Lung microvascular endothelial cell (primary cell): ENCODE results near the gene PI16. TPM values are rescaled to one million over a fixed set of nuclear protein-coding genes. Genes with fewer than 3 reads are reported as not detected.

ENCODE experiments used
- DNase-seq, 2 donors: peaks; one replicate each; pipeline versions ENCODE4 v3.0.0 to v3.0.0-alpha.2; 2010; ENCODE audit warnings: low read depth in 2 of 2
- total RNA-seq: library from RNA; depleted of rRNA; stranded (reverse); fragments of >200 nt; gene quantifications from 2 replicates; pipeline ENCODE4 v1.2.1, GENCODE V29; 2014

Gene PI16, protein sequence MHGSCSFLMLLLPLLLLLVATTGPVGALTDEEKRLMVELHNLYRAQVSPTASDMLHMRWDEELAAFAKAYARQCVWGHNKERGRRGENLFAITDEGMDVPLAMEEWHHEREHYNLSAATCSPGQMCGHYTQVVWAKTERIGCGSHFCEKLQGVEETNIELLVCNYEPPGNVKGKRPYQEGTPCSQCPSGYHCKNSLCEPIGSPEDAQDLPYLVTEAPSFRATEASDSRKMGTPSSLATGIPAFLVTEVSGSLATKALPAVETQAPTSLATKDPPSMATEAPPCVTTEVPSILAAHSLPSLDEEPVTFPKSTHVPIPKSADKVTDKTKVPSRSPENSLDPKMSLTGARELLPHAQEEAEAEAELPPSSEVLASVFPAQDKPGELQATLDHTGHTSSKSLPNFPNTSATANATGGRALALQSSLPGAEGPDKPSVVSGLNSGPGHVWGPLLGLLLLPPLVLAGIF
- total RNA-seq: 0.22 TPM in 1 of 2 replicates, not detected in the other

DNA sequence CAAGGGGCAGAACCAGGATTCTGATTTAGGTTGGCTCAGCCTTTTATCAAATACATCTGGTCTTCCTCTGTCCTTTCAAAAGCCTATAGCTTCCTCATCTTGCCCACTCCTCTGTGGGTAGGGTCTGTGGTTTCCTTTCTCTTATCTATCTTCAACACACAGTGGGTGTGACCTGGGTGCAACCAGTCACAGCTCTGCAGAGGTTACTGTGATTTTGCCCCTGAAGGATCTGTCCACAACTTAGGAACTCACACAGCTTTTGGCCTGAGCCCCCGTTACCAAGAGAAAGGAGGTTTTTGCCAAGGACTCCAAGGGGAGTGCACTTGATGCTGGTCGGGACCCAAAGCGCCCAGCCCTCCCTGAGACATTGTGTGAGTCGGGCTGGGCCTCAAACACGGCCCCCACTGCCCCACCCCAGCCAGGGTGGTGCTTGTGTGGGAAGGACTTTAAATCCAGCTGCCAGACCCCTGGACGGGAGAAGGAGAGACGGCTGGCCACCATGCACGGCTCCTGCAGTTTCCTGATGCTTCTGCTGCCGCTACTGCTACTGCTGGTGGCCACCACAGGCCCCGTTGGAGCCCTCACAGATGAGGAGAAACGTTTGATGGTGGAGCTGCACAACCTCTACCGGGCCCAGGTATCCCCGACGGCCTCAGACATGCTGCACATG, at the start of gene PI16:
Gene PI16, plus strand, starts transcription at position 477 of the 670 bp plus-strand sequence. Its CDS starts 23 bp downstream, at position 500.
- DNase-seq: no peak

DNA sequence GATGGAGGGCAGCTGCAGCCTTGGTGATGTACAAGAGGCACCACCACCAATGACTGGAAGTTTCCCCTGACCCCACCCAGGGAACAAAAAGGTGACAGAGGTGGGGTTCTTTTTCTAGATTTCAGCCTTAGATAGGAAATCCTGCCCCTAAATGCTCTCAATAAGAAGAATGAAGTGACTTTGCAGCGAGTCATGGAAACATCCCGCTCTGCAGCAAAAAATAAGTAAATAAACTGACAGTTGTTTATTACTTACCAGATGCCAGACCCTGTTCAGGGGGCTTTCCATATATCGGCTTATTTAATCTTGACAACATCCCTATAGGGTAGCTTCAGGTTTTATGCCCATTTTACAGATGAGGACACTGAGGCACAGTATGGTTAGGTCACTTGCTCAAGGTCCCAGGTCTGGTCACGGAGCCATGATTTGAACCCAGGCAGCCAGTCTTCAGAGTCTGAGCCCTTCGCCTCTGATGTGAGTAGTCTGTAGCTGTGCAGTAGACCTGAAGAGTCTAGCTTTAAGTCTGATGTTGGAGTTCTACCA, 49.6 kb upstream of the PI16 start:
- no peak for DNase-seq

DNA sequence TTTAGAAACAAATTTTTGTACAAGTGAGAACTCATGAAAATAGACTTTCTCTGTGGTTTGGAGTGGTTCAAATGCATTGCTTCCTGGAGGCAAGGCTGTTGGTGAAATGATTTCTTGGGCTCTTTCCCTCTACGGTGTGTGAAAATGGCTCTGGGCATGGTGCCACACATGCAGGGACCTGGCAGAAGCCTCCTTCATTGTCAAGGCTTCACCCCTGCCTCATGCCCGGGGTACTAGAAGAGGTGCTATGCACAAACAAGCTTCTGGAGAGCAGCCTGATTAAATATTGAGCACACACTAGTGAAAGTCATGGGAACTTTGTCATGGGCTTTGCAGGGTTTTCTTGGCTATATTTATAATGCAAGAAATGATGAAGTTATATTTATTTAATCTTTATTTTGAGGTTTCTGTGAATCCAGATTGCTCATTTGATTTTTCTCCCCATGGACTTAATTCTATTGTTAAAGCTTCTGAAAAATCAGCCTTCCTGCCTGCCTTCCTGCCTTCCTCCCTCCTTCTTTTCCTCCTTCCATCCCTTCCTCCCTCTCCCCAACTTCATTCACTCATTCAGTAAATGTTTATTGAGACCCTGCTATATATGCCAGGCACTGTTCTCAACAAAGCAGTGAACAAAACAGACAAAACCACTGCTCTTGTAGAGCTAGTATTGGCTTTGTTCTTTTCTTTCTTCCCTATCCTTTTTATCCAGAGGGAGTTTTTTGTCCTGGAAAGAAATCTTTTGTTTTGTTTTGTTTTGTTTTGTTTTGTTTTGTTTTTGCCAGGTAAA, 47.8 kb upstream of the PI16 start:
- peak; percentile 16 to 51 for DNase-seq

DNA sequence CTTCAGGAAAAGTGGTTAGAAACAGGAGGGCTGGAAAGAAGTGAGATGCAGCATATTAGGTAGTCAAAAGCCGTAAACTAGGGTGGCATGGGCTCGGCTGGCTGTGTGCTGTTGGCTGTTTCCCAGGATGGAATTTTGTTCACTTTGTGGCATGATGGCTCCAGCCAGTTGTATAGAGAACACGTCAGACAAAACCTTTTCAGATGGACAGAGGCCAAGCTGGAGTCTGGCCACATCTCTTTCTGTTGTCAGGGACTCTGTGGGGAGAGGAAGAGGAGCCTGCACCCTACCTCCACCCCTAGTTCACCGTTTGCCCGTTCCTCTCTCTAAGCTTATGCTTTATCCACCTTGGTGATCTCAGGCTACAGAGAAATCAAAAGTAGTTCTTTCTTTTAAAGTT, 46.8 kb upstream of the PI16 start:
- peak; percentile 37 to 86 for DNase-seq

DNA sequence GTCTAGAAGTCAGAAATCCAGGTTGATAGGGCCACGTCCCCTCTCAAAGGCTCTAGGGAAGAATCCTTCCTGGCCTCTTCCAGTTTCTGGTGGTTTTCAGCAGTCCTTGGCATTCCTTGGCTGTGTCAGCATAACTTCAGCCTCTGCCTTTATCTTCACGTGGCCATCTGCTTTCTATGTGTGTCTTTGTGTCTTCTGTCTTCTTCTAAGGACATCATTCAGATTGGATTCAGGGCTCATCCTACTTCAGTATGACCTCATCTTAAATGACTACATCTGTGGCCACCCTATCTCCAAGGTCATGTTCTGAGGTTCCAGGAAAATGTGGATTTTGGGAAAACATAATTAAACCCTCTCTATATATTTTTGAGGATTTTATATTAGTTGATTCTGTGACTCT, 45.8 kb upstream of the PI16 start:
- DNase-seq: no peak

DNA sequence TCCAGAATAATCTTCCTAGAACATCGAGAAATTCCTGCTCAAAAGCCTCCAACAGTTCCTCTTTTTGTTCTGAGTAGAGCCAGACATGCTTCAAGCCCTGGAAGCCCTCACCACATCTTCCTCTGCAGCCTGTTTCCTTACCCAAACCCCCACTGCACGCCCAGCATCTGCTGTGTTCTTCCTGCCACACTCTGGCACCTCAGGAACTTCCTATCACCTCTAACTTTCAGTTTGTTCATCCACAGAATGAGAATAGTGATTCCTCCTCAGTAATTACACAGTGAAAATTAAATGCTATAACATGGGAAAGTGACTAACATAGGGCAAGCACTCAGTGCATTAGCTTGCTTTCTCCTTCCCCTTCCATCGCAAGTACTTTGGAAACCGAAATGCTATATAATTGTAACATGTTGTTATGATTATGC, 42.5 kb upstream of the PI16 start:
- peak in 1 of 2 donors; percentile 52 for DNase-seq

DNA sequence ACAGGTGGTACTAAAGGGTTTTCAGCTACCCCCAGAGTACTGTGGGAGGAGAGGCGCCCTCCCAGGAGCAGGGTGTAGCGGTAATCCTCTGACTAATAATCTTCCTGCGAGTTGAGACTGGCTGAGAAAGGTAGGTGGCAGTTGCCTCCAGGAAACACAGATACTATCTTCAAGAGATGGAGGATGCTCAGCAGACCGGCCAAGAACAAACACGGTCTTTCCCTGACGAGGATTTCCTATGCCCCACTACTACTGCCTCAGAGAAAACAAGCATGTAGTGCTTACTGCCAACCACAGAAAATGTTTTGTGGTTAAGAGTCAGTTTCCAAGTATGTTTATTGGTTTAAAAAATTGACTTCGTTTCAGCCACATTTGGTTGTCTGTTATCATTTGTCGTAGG, 42.0 kb upstream of the PI16 start:
- DNase-seq: peak in 1 of 2 donors; percentile 58

DNA sequence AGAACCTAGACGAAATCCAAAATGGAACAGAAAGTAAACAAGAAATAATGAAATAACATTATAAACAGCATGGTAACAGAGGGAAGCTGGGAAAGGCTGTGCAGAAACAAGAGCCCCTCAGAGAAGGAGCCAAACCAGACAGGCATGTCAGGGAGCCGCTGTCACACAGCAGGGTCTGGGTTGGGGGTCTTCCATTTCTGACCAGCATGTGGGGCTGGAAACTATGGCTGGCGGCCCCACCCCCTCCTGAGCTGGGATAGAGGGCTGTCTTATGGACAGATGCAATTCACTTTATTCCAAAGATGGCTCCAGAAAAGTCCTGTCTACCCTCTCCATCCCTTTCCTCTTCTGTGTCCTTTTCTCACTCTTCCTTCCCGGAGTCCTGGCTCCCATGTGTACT, 41.5 kb upstream of the PI16 start:
- DNase-seq: no peak

DNA sequence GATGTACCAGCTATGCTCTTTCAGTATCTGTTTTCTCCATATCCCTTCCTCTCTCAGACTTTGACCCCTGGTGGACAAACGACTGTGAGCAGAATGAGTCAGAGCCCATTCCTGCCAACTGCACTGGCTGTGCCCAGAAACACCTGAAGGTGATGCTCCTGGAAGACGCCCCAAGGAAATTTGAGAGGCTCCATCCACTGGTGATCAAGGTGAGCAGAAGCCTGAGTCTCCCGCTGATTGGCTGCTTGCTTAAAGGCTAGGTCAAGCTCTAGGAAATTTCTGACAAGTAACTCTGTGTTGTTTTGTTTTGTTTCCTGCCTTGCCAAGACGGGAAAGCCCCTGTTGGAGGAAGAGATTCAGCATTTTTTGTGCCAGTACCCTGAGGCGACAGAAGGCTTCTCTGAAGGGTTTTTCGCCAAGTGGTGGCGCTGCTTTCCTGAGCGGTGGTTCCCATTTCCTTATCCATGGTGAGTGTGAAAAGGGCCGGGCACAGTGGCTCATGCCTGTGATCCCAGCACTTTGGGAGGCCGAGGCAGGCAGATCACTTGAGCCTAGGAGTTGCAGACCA, 40.2 kb upstream of the PI16 start:
- DNase-seq: peak; percentile 68 to 73

DNA sequence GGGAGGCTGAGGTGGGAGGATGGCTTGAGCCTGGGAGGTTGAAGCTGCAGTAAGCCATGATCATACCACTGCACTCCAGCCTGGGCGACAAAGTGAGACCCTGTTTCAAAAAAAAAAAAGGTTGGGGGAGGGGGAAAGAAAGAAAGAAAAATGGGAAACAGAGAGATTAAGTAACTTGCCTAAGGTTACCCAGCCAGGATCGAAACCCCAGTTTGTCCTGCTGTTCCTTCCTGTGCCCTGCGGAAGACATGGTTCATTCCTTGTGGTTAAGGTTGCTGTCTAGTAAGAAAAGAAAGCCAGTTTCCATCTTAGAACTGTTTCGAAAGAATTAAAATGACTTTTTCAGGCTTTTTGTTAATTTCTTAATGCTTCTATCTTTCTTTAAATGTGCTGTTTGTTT, 38.9 kb upstream of the PI16 start:
- DNase-seq: no peak

DNA sequence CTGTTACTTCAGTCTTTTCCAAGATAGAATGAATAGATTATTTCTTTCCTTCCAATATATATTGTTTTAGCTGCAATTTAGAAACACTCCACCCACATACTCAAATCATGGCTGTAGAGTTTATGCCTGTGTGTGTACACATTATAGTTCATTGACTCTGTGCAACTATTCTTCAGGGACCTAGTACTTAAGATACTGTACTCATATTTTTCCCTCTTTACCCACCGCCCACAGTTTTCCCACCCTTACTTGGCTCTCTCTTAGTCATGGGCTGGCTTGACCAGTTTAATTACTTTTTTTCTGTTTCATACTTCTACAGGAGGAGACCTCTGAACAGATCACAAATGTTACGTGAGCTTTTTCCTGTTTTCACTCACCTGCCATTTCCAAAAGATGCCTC, 38.4 kb upstream of the PI16 start:
- no peak for DNase-seq

DNA sequence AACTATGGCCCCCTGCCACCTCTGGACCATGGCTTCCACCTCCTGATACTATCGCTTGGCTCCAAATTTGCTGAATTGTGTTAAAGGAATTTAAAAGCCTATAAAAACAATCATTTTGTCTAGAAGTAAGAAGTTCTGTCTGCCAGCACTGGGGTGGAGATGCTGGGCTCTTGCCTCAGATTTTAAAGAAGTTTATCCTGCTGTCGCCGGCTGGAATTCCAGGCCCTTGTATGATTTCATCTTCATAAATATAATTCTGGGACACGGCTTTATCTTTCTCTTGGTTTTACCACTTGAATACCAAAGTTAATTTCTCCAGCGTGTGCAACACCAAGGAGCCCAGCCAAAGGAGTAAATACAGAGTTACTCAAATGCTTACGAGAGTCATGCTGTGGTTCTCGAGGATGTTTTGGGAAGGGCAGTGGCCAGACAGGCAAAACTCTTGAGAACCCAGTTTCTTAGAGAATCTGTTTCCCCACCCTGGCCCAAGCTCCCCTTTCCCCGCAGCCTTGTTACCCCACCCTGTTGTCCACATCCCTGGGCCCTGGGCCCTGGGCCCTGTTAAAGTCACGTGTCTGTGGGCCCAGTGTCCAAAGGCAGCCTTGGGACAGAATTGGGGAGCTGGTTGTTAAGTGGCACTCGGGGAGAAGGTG, 36.9 kb upstream of the PI16 start:
- no peak for DNase-seq

DNA sequence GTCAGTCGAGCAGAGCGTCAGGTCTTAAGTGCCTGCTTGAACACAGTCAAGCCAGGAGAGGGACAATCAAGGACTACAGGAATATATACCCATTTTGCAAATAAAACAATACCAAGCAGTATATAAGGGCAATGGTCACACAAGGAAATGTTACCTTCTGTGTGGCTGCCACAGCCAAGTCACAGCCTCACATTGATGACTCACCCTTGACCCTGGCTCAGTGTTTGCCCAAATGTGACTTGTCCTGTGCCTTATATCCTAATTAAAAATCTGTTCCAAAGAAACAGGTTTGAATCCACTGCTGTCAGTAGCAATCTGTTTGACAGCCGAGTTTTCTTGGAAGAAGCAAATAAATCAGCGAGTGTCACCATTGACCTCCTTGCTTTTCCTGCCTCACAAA, 34.5 kb upstream of the PI16 start:
- DNase-seq: no peak

DNA sequence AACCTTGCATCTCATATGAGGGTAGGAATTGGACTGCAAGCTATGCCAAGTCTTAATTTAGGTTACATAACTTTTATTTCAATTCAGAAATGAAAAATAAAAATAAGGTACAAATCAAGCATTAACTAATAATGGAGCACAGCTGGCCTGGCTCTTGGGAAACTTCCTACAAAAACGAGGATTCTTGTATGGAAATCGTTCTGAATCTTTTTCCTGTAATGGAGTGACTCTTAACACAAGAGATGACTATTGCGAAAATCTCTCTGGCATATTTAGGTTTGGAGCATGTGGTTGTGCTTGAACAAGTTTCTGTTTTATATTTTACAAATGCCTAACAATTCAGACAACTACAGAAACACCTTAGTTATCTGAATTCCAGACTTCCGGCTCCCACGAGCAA, 34.0 kb upstream of the PI16 start:
- no peak for DNase-seq

DNA sequence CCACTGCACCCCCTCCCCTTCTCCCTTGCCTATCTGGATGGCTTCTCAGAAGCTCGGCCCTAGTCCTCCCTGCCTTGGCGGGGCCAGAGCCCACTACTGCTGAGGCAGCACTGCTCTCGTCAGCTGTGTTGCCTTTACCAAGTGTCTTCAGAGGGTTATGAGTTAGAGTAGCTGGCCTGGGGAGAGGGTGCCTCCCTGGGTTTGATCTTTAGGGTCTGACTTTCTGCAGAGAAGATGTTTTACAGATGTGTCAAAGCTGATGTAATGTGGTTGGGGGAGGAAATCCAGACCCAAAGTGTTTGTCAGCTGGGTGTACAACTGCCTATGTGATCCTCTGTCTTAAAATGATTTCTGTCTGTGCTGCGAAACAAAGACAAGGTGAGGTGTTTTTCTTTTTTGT, 30.4 kb upstream of the PI16 start:
- no peak for DNase-seq

DNA sequence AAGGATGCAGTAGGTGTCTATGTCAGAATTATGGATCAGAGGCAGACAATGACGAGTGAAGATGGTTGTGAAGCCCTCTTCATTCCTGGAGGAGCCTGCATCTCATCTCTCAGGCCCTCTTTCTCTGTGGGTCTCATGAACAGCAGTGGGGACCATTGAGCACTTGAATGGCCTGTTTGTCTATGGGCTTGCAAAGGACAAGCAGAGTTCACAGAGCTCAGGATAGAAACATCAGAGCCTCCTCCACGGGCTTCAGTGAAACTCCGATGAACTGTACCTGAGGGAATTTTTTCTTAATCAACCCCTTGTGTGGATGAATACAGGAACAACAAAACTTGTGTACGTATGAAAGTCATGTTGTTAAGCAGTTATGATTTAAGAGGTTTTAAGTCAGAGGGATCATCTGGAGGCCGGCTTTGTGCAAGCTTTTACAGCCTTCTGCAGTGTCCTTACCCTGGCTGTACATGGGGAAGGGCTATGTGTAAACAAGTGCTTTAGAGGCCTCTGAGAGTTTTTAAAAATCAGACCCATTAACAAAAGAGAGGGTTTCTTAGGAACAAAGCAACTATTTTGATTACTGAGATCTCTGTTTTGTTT, 29.7 kb upstream of the PI16 start:
- DNase-seq: no peak

DNA sequence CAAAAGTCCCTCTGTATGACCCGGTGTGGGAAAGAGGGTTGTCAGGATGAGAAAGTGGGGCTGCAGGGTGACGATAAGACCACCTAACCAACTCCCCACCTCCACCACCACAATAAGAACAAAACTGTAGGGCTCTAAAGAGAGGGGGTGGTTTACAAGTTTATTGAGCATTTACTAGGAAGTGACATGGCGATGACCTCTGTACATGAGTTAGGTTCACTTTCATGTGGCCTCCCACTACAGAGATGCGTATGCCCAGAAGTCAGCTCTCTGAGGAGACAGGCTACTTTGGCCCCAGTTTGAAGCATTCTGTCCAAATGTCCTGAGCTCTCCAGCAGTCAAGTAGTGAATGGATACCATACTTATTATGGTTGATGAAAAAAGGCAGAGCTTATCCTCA, 28.7 kb upstream of the PI16 start:
- no peak for DNase-seq

DNA sequence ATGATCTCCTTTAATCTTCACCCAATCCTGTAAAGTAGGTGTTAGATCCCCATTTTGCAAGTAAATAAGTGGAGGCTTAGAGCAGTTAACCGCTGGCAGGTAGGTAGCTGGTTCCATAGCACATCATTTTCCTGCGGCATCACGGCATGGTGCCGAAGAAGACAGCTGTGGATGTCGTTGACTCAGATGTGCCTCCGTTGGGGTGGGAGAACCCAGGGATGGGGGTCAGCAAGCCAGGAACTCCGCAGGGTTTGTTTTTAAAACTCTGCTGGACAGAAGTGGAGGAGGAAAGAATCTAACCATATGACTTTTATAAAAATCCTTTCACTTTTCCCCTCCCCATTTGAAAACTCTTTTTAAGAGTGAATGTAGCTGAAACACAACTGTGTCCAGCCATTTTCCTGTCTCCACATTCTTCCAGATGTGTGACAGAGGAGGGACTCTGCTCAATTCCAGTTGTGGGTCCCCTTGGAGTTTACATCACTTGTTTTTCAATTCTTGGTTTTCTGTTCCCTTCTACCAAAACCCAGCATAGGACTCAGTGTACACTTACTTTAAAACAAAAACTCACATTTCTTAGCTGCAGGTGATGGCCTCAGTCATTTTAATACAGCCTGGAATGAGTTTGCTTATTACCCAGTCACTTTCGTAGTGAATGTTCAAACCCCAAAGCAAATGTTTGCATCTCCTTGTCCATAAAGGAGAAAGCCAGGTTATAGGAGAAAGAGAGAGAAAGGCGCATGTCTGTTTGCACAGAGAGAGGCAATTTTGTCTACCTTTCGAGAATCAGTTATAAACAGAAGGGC, 27.6 kb upstream of the PI16 start:
- no peak for DNase-seq

DNA sequence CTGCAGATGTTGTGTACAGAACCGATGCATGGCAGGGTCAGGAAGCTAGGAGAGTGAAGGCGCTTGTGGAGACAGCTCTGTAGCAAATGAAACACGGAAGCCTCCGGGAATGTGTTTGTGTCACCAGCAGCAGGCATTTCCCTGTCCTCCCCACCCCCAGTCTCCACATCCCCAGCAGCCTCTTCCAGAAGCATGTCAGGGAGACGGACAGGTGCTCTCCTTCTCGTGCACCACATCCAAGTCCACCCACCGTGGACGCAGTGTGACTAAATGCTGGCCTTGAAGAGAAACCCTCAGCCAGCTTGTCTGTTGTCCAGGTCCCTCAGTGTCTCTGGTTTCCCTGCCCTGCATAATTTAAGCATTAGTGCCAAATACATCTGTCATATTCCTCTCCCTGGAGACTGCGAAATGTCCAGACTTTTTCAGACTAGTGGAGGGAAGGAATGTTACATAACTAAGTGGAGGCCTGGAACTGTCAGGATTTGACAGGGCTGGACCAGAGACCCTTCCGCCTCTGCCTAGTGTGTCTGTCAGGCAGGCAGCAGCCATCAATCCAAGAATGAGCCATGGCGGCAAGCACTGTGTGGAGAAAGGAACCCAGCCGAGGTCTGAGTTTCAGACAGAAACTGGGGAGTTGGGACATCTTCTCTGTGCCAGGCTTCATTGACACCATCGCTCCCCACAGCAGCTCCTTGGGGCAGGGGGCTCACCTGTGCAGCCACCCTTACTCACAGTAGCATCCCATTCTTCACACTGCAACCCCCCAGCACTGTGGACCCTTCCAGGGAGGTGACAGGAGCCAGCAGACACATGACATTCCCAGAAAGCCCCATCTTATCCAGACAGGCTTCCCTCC, 26.6 kb upstream of the PI16 start:
- no peak for DNase-seq
